ENCODE results near the gene PCOLCE2.

The PCOLCE2 gene, protein sequence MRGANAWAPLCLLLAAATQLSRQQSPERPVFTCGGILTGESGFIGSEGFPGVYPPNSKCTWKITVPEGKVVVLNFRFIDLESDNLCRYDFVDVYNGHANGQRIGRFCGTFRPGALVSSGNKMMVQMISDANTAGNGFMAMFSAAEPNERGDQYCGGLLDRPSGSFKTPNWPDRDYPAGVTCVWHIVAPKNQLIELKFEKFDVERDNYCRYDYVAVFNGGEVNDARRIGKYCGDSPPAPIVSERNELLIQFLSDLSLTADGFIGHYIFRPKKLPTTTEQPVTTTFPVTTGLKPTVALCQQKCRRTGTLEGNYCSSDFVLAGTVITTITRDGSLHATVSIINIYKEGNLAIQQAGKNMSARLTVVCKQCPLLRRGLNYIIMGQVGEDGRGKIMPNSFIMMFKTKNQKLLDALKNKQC

GRCh38 chr3:142888481-142889211 lies at the start of gene PCOLCE2:
PCOLCE2 (minus strand) TSS chr3:142889083; CDS start chr3:142888896, 187 bp downstream.
- Mint-ChIP-seq H3K27me3 (peaks cover 31% of the 10 kb centered on the region), H3K9me3 (no peaks in the 10 kb centered on the region), H3K27ac (no peak within 1 kb of the TSS), H3K4me3 (peak within 1 kb of the TSS; percentile 73), H3K4me1 (peaks cover 11% of the 10 kb centered on the region), H3K36me3 (no peaks in the 10 kb centered on the region)

- Mint-ChIP-seq H3K27me3 (peaks cover 1% of the 10 kb centered on the region), H3K4me1 (no peaks in the 10 kb centered on the region), H3K9me3 (no peaks in the 10 kb centered on the region)
Observed at GRCh38 chr3:142935963-142936362, 47.1 kb upstream of the PCOLCE2 start.

GRCh38 chr3:142934887-142935269 lies 46.0 kb upstream of the PCOLCE2 start:
- Mint-ChIP-seq H3K27ac (no peak overlapping the region), H3K4me3 (no peak overlapping the region), H3K9me3 (no peaks in the 10 kb centered on the region), H3K36me3 (no peaks in the 10 kb centered on the region), H3K4me1 (no peaks in the 10 kb centered on the region), H3K27me3 (no peaks in the 10 kb centered on the region)

More at GRCh38 chr3:142935963-142936362, 47.1 kb upstream of the PCOLCE2 start:
- Mint-ChIP-seq H3K4me3 (no peak overlapping the region), H3K36me3 (no peaks in the 10 kb centered on the region), H3K27ac (no peak overlapping the region)

- H3K4me3 Mint-ChIP-seq = no peak overlapping the region
- H3K27ac Mint-ChIP-seq = no peak overlapping the region
- H3K27me3 Mint-ChIP-seq = no peaks in the 10 kb centered on the region
- no peaks in the 10 kb centered on the region for H3K9me3 Mint-ChIP-seq
- no peaks in the 10 kb centered on the region for H3K4me1 Mint-ChIP-seq
- H3K36me3 Mint-ChIP-seq = no peaks in the 10 kb centered on the region
Observed at GRCh38 chr3:142934128-142934886, 45.4 kb upstream of the PCOLCE2 start.

DNA sequence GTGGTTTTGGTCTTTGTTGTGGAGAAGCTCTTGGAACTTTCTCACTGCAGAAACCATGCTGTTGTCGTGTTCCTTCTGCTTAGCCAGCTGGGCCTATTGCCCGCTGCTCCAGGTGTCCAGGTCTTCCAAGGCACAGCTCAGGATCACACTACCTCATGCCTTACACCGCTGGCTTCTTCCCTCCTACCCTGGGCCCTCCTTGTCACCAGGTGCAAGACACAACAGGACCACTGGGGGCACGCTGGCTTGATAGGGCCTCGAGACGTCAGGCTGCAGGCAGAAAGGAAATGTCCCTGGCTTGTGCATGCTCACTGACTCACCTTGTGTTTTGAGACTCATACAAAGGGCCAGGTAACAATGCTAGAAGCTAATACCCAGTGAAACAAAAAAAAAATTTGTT lies 42.3 kb upstream of the PCOLCE2 start:
- no peak overlapping the region for H3K27ac Mint-ChIP-seq
- peaks cover 3% of the 10 kb centered on the region for H3K27me3 Mint-ChIP-seq
- no peaks in the 10 kb centered on the region for H3K9me3 Mint-ChIP-seq
- no peak overlapping the region for H3K4me3 Mint-ChIP-seq
- H3K4me1 Mint-ChIP-seq = no peaks in the 10 kb centered on the region
- no peaks in the 10 kb centered on the region for H3K36me3 Mint-ChIP-seq

GRCh38 chr3:142930463-142930862 lies 41.6 kb upstream of the PCOLCE2 start:
- Mint-ChIP-seq H3K4me1 (no peaks in the 10 kb centered on the region), H3K36me3 (no peaks in the 10 kb centered on the region), H3K27me3 (peaks cover 3% of the 10 kb centered on the region), H3K27ac (no peak overlapping the region), H3K4me3 (no peak overlapping the region), H3K9me3 (no peaks in the 10 kb centered on the region)

DNA sequence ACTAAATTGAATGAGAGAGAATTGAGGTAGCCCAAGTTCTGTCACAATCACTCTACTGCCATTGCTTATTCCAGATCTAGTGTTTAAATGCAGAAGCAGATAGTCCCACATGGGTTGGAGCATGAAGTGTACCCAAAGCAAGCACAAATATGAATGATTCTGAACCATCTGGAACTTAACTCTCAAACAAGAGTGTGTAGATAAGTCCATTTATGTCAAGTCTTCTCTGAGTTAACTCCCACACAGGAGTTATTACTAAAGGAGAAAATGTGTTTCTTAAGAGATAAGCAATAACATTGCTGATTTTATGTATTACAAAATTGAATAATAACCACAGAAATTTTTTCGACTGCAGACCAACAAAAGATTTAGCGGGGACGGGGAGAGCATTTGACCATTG lies 41.0 kb upstream of the PCOLCE2 start:
- Mint-ChIP-seq H3K27ac (no peak overlapping the region), H3K27me3 (peaks cover 3% of the 10 kb centered on the region), H3K4me3 (no peak overlapping the region), H3K4me1 (no peaks in the 10 kb centered on the region), H3K36me3 (no peaks in the 10 kb centered on the region), H3K9me3 (no peaks in the 10 kb centered on the region)

DNA sequence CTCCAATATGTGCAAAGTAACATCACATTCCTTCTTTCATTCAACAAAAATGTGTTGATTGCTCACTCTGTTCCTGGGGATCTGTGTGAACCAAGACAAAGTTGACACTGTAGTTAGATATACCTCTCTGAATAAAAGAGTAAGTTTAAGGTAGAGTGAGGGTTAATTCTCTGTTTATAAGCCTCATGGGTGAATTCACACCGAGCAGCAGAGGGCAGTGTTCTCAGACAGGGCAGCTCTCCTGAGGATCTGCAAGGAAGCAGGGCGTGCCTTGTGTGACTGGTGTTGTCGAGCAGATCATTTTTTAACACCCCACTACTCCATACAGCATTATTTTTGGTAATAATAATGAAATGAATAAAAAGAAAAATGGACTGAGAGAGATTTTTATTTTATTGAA lies 40.2 kb upstream of the PCOLCE2 start:
- Mint-ChIP-seq H3K36me3 (no peaks in the 10 kb centered on the region), H3K9me3 (no peaks in the 10 kb centered on the region), H3K27ac (no peak overlapping the region), H3K27me3 (peaks cover 6% of the 10 kb centered on the region), H3K4me1 (no peaks in the 10 kb centered on the region), H3K4me3 (no peak overlapping the region)

GRCh38 chr3:142926368-142926944 lies 37.6 kb upstream of the PCOLCE2 start:
- peaks cover 9% of the 10 kb centered on the region for H3K27me3 Mint-ChIP-seq
- no peak overlapping the region for H3K4me3 Mint-ChIP-seq
- no peaks in the 10 kb centered on the region for H3K9me3 Mint-ChIP-seq
- H3K36me3 Mint-ChIP-seq = peaks cover 1% of the 10 kb centered on the region
- H3K27ac Mint-ChIP-seq = no peak overlapping the region
- no peaks in the 10 kb centered on the region for H3K4me1 Mint-ChIP-seq

DNA sequence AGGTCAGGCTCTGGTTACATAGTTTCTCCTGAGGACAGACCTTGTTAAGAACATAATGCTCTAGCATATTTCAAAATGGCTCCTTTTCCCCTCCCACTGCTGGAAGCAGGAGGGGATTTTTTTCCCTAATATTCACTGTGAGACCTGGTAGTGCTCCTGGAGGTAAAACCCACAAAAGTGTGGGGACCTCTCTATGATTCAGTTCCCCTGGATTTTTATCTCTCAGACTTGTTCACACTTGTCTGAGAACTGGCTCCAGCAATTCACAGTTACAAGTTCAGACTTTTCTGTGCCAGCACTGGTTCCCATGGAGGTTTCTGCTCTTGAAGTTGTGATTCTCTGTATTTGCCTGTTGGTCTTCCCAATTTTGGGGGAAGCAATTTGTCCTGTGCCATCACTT lies 36.3 kb upstream of the PCOLCE2 start:
- H3K9me3 Mint-ChIP-seq = no peaks in the 10 kb centered on the region
- no peak overlapping the region for H3K4me3 Mint-ChIP-seq
- peaks cover 9% of the 10 kb centered on the region for H3K27me3 Mint-ChIP-seq
- H3K4me1 Mint-ChIP-seq = no peaks in the 10 kb centered on the region
- peaks cover 1% of the 10 kb centered on the region for H3K36me3 Mint-ChIP-seq
- H3K27ac Mint-ChIP-seq = no peak overlapping the region

DNA sequence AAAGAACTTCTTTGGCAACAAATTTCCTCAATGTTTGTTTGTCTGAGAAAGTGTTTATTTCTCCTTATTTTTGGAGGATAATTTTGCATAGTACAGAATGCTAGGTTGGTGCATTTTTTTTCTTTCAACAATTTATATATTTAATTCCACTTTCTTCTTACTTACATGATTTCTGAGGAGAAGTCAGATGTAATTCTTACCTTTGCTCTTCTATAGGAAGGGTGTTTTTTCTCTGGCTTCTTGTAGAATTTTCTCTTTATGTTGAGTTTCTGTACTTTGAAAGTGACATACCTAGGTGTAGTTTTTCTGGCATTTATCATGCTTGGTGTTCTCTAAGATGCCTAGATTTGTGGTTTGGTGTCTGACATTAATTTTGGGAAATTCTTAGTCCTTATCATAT lies 34.8 kb upstream of the PCOLCE2 start:
- Mint-ChIP-seq H3K9me3 (no peaks in the 10 kb centered on the region), H3K27me3 (peaks cover 11% of the 10 kb centered on the region), H3K4me1 (no peaks in the 10 kb centered on the region), H3K27ac (no peak overlapping the region), H3K36me3 (peaks cover 1% of the 10 kb centered on the region), H3K4me3 (no peak overlapping the region)

DNA sequence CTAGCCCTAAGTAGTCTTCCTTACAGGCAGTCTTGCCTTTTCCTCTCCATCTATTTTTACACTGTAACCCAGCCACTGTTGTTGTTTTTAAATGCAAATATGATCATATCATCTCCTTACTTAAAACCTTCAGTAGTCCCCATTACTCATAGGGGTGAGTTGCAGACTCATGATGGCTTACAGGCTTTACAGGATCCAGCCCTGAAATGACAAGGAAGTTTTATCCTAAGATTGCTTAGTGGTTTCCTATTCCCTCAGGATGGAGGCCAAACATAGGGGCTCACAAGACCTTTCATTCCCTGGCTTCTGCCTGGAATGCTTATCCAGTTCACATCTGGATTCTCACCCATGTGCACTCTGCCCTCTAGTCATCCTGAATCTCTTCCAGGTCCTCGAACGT lies 27.7 kb upstream of the PCOLCE2 start:
- no peak overlapping the region for H3K4me3 Mint-ChIP-seq
- no peaks in the 10 kb centered on the region for H3K36me3 Mint-ChIP-seq
- no peaks in the 10 kb centered on the region for H3K4me1 Mint-ChIP-seq

DNA sequence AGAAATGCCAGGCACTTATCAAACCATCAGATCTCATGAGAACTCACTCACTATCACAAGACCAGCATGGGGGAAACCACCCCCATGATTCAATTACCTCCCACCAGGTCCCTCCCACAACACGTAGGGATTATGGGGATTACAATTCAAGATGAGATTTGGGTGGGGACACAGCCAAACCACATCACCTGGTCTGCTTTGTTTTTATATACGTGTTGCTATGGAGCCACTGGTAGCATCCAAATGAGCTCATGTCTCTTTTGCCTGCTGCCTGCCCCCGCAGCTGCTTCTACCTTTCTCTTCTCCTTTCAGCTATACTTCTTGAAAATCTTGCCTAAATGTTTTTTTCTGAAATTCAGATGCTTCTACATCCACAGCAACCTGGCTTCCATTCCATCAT lies 26.8 kb upstream of the PCOLCE2 start:
- Mint-ChIP-seq H3K27me3 (peaks cover 12% of the 10 kb centered on the region), H3K27ac (no peak overlapping the region), H3K4me1 (no peaks in the 10 kb centered on the region), H3K9me3 (no peaks in the 10 kb centered on the region), H3K4me3 (no peak overlapping the region), H3K36me3 (no peaks in the 10 kb centered on the region)

More for the DNA sequence above, 27.7 kb upstream of the PCOLCE2 start:
- no peak overlapping the region for H3K27ac Mint-ChIP-seq
- peaks cover 12% of the 10 kb centered on the region for H3K27me3 Mint-ChIP-seq
- H3K9me3 Mint-ChIP-seq = no peaks in the 10 kb centered on the region

- Mint-ChIP-seq H3K4me3 (no peak overlapping the region), H3K27me3 (peaks cover 10% of the 10 kb centered on the region), H3K4me1 (no peaks in the 10 kb centered on the region), H3K36me3 (no peaks in the 10 kb centered on the region), H3K9me3 (no peaks in the 10 kb centered on the region), H3K27ac (no peak overlapping the region)
Observed at GRCh38 chr3:142914286-142914811, 25.5 kb upstream of the PCOLCE2 start.

DNA sequence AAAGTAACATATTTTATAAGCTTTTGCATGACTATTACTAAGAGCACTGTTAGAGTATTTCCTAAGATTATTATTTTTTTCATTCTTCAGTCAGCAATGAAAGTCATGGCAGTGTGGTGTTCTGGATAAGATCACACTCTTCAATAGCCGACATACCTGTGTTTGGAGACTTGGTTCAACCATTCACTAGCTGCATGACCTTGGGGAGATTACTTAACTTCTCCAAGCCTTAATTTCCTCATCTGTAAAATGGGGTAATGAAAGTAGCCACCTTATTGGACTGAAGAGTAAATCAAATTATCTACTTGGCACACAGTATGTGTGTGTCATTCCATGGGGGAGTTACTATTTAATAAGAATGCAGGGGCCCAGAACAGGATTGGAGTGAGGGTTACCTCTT lies 24.5 kb upstream of the PCOLCE2 start:
- H3K36me3 Mint-ChIP-seq = no peaks in the 10 kb centered on the region
- H3K4me3 Mint-ChIP-seq = no peak overlapping the region
- no peaks in the 10 kb centered on the region for H3K9me3 Mint-ChIP-seq
- H3K4me1 Mint-ChIP-seq = no peaks in the 10 kb centered on the region
- H3K27ac Mint-ChIP-seq = no peak overlapping the region
- H3K27me3 Mint-ChIP-seq = peaks cover 10% of the 10 kb centered on the region

Measured in activated naive CD4-positive, alpha-beta T cell treated with anti-CD3 and anti-CD28 coated beads, Interleukin-2, amount 50 U/mL, for 24 hours (primary cell).